IMR-90 (cell line): ENCODE results near the gene TRPM3. TPM values are rescaled to one million over a fixed set of nuclear protein-coding genes. Genes with fewer than 3 reads are reported as not detected.
A peak's percentile ranks its signal among the peaks of the same experiment; 100 is the strongest.

Source experiments
- ATAC-seq: fragments of 200-7000 bp; cut with Tn5 transposase; 2 replicates; pipeline ENCODE4 v1.9.1; 2020; ENCODE audit warnings: low read depth, mild to moderate bottlenecking, moderate library complexity
- BruUV-seq: library from RNA; stranded (reverse); fragments of 400-500 nt; replicated peaks from 2 replicates; lab custom pipeline; 2021; lab: Mats Ljungman, UMichigan
- CTCF ChIA-PET: fragments of 300-600 bp; formaldehyde crosslinking; extraction: SDS; loops from one replicate; lab custom pipeline; 2021; ENCODE audit warnings: antibody characterized with exemption; lab: Yijun Ruan, JAX
- POLR2A ChIA-PET: fragments of 300-600 bp; sonication (Branson Sonifier 250); formaldehyde crosslinking; loops from one replicate; lab custom pipeline; 2022; ENCODE audit warnings: antibody characterized with exemption; ENCODE audit not compliant: unreplicated experiment; lab: Charles Lee
- DNase-seq: peaks from one replicate; pipeline ENCODE4 v3.0.0; 2013
- H2AFZ ChIP-seq: replicated peaks from 2 replicates; pipeline ENCODE3; 2013; ENCODE audit warnings: low read length, mild to moderate bottlenecking; ENCODE audit not compliant: poor library complexity
- H2AK5ac ChIP-seq: 2 replicates; pipeline ENCODE4 v1.6.1; 2013; ENCODE audit warnings: low read depth, low read length, inconsistent platforms
- H2AK9ac ChIP-seq: replicated peaks from 2 replicates; pipeline ENCODE3; 2013; ENCODE audit warnings: mild to moderate bottlenecking, low read depth, low read length, moderate library complexity; ENCODE audit not compliant: poor library complexity
- H2BK120ac ChIP-seq: 2 replicates; pipeline ENCODE4 v1.6.1; 2013; ENCODE audit warnings: low read depth, low read length, inconsistent platforms
- H2BK15ac ChIP-seq: 3 replicates; pipeline ENCODE4 v1.6.1; 2013; ENCODE audit warnings: low read depth, low read length, inconsistent platforms
- H2BK20ac ChIP-seq: 2 replicates; pipeline ENCODE4 v1.6.1; 2013; ENCODE audit warnings: low read depth, mild to moderate bottlenecking, inconsistent platforms, low read length, moderate library complexity
- H2BK5ac ChIP-seq: 2 replicates; pipeline ENCODE4 v1.6.1; 2013; ENCODE audit warnings: mild to moderate bottlenecking, low read depth, low read length, inconsistent platforms; ENCODE audit not compliant: poor library complexity, severe bottlenecking
- H3K14ac ChIP-seq: replicated peaks from 2 replicates; pipeline ENCODE4 v1.6.1; 2013; ENCODE audit warnings: low read depth, low read length, inconsistent platforms
- H3K18ac ChIP-seq: 2 replicates; pipeline ENCODE4 v1.6.1; 2013; ENCODE audit warnings: low read depth, low read length, control low read depth
- H3K23ac ChIP-seq: 2 replicates; pipeline ENCODE4 v1.6.1; 2013; ENCODE audit warnings: low read depth, low read length, inconsistent platforms
- H3K27ac ChIP-seq: 2 replicates; pipeline ENCODE4 v1.5.1; 2013; ENCODE audit warnings: mild to moderate bottlenecking, control low read depth, low read length; ENCODE audit not compliant: insufficient read depth
- H3K27me3 ChIP-seq: 2 replicates; pipeline ENCODE4 v1.6.1; 2013; ENCODE audit warnings: low read length; ENCODE audit not compliant: control insufficient read depth, insufficient read depth
- H3K36me3 ChIP-seq: 2 replicates; pipeline ENCODE4 v1.6.1; 2013; ENCODE audit warnings: low read length, mixed read lengths; ENCODE audit not compliant: control insufficient read depth, insufficient read depth
- H3K4ac ChIP-seq: 2 replicates; pipeline ENCODE4 v1.6.1; 2013; ENCODE audit warnings: low read depth, low read length, inconsistent platforms
- H3K4me1 ChIP-seq: 2 replicates; pipeline ENCODE4 v1.6.1; 2013; ENCODE audit warnings: low read length, mixed read lengths; ENCODE audit not compliant: control insufficient read depth, insufficient read depth
- H3K4me2 ChIP-seq: 2 replicates; pipeline ENCODE4 v1.6.1; 2013; ENCODE audit warnings: low read depth, mild to moderate bottlenecking, control low read depth, low read length, moderate library complexity
- H3K4me3 ChIP-seq: 2 replicates; pipeline ENCODE4 v1.5.1; 2013; ENCODE audit warnings: low read depth, mild to moderate bottlenecking, control low read depth, low read length, moderate library complexity; ENCODE audit not compliant: insufficient read depth
- H3K56ac ChIP-seq: 2 replicates; pipeline ENCODE4 v1.6.1; 2013; ENCODE audit warnings: low read length, inconsistent platforms; ENCODE audit not compliant: insufficient read depth; ENCODE audit errors: extremely low read depth
- H3K79me1 ChIP-seq, 2 experiments: 2 replicates each; pipeline ENCODE4 v1.6.1; 2013; ENCODE audit warnings: low read length in 2 of 2, inconsistent platforms in 1 of 2, low read depth in 1 of 2
- H3K9ac ChIP-seq: 2 replicates; pipeline ENCODE4 v1.6.1; 2013; ENCODE audit warnings: low read depth, low read length, control low read depth
- H3K9me1 ChIP-seq: 2 replicates; pipeline ENCODE4 v1.6.1; 2013; ENCODE audit warnings: low read length, inconsistent platforms; ENCODE audit not compliant: insufficient read depth
- H3K9me3 ChIP-seq: 2 replicates; pipeline ENCODE4 v1.6.1; 2013; ENCODE audit warnings: low read length; ENCODE audit not compliant: control insufficient read depth, insufficient read depth
- H4K20me1 ChIP-seq: 2 replicates; pipeline ENCODE4 v1.6.1; 2013; ENCODE audit warnings: low read length, inconsistent platforms; ENCODE audit not compliant: insufficient read depth
- H4K5ac ChIP-seq: 2 replicates; pipeline ENCODE4 v1.6.1; 2013; ENCODE audit warnings: mild to moderate bottlenecking, low read depth, low read length, control low read depth
- H4K8ac ChIP-seq, 2 experiments: 2 replicates each; pipeline ENCODE4 v1.6.1; 2013; ENCODE audit warnings: low read depth in 2 of 2, low read length in 2 of 2, control low read depth in 1 of 2, inconsistent platforms in 1 of 2
- H4K91ac ChIP-seq: 2 replicates; pipeline ENCODE4 v1.6.1; 2013; ENCODE audit warnings: low read depth, low read length, inconsistent platforms; ENCODE audit not compliant: insufficient read depth
- BHLHE40 ChIP-seq: fragments of 150-350 bp; IDR thresholded peaks from 2 replicates; pipeline ENCODE4 v1.6.1; 2016; ENCODE audit warnings: mild to moderate bottlenecking, low read depth, low read length
- CEBPB ChIP-seq: IDR thresholded peaks from 2 replicates; pipeline ENCODE4 v1.6.1; 2012; ENCODE audit warnings: low read depth, low read length, improper control_type of control experiment
- CHD1 ChIP-seq: IDR thresholded peaks from 2 replicates; pipeline ENCODE4 v1.6.1; 2012; ENCODE audit warnings: low read depth, low read length, improper control_type of control experiment
- CTCF ChIP-seq: conservative IDR thresholded peaks from 2 replicates; pipeline ENCODE4 v1.5.1; 2012; ENCODE audit warnings: mild to moderate bottlenecking, low read depth, low read length, improper control_type of control experiment
- ELK1 ChIP-seq: fragments of 150-350 bp; IDR thresholded peaks from 2 replicates; pipeline ENCODE4 v1.6.1; 2016; ENCODE audit warnings: low read depth, mild to moderate bottlenecking, low read length, moderate library complexity, borderline replicate concordance
- FOS ChIP-seq: fragments of 150-350 bp; IDR thresholded peaks from 2 replicates; pipeline ENCODE4 v1.6.1; 2016; ENCODE audit warnings: low read depth, low read length
- MAFK ChIP-seq: IDR thresholded peaks from 2 replicates; pipeline ENCODE4 v1.6.1; 2012; ENCODE audit warnings: low read depth, low read length, improper control_type of control experiment
- MAZ ChIP-seq: IDR thresholded peaks from 2 replicates; pipeline ENCODE4 v1.6.1; 2012; ENCODE audit warnings: low read depth, mild to moderate bottlenecking, low read length, improper control_type of control experiment, moderate library complexity, borderline replicate concordance
- MXI1 ChIP-seq: IDR thresholded peaks from 2 replicates; pipeline ENCODE4 v1.6.1; 2012; ENCODE audit warnings: low read depth, mild to moderate bottlenecking, low read length, moderate library complexity, borderline replicate concordance
- NFE2L2 ChIP-seq: fragments of 150-350 bp; IDR thresholded peaks from 2 replicates; pipeline ENCODE4 v1.6.1; 2016; ENCODE audit warnings: low read depth, mild to moderate bottlenecking, low read length
- POLR2A ChIP-seq: IDR thresholded peaks from 2 replicates; pipeline ENCODE4 v1.6.1; 2012; ENCODE audit warnings: mild to moderate bottlenecking, low read depth, low read length
- RAD21 ChIP-seq: IDR thresholded peaks from 2 replicates; pipeline ENCODE4 v1.6.1; 2012; ENCODE audit warnings: low read length, improper control_type of control experiment
- RCOR1 ChIP-seq: IDR thresholded peaks from 2 replicates; pipeline ENCODE4 v1.6.1; 2012; ENCODE audit warnings: mild to moderate bottlenecking, low read length, improper control_type of control experiment; ENCODE audit not compliant: insufficient replicate concordance
- RFX5 ChIP-seq: IDR thresholded peaks from 2 replicates; pipeline ENCODE4 v1.8.0; 2012; ENCODE audit warnings: low read depth, mild to moderate bottlenecking, low read length, moderate library complexity
- SMC3 ChIP-seq: fragments of 150-350 bp; IDR thresholded peaks from 2 replicates; pipeline ENCODE4 v1.6.1; 2016; ENCODE audit warnings: low read depth, mild to moderate bottlenecking, antibody characterized with exemption, low read length, moderate library complexity
- USF2 ChIP-seq: fragments of 150-350 bp; IDR thresholded peaks from 2 replicates; pipeline ENCODE4 v1.6.1; 2017; ENCODE audit warnings: mild to moderate bottlenecking, antibody characterized with exemption, low read length, low read depth
- WGBS, 2 experiments: methylation state at CpG; one replicate each; pipeline versions ENCODE4 v1.1.5 to v1.1.7; 2013; ENCODE audit warnings: missing lambda C conversion rate in 2 of 2; ENCODE audit not compliant: insufficient read length in 1 of 2; ENCODE audit errors: extremely low coverage in 2 of 2; 5-methylcytosine and 5-hydroxymethylcytosine counted together
- dilution Hi-C: fragments of 300-500 bp; cut with HindIII; formaldehyde crosslinking; loops from one replicate; pipeline ENCODE4 v1.14.3; 2018; ENCODE audit warnings: low sequenced_read_pairs; ENCODE audit not compliant: unreplicated experiment
- in situ Hi-C: fragments of 300-500 bp; cut with MboI; formaldehyde crosslinking; loops from 3 replicates; pipeline ENCODE4 v1.14.3; 2019; ENCODE audit warnings: low sequenced_read_pairs, inconsistent platforms, mixed read lengths
- intact Hi-C: fragments of 100-400 bp; cut with micrococcal nuclease; formaldehyde crosslinking; loops from 2 replicates; pipeline ENCODE4 v1.10.0; 2022
- polyA plus RNA-seq, 3 experiments: library from polyadenylated mRNA; depleted of rRNA; stranded (reverse); fragments of >200 nt; gene quantifications; 2 replicates each; pipeline ENCODE4 v1.2.3, GENCODE V29; 2012; ENCODE audit warnings: low replicate concordance in 1 of 3
- total RNA-seq: library from RNA; depleted of rRNA; stranded (reverse); fragments of >200 nt; gene quantifications from 2 replicates; pipeline ENCODE4 v1.2.3, GENCODE V29; 2012

TRPM3 gene
- total and polyA plus RNA-seq, 2 of the 4 experiments (the other 2 are of a cell fraction): not detected

GRCh38 chr9:70554881-70555280, 566.5 kb downstream of the TRPM3 start:
- Histone ChIP-seq H3K36me3 (no peaks in the 10 kb centered on the region), H3K27me3 (no peaks in the 10 kb centered on the region), H3K27ac (no peak overlapping the region), H3K79me1 (no peaks in the 10 kb centered on the region), H4K8ac (no peak overlapping the region), H2BK120ac (peak overlapping the region; percentile 60), H4K20me1 (no peaks in the 10 kb centered on the region), H3K4me2 (no peak overlapping the region), H2AK5ac (no peak overlapping the region; the same call in 1 of the 2 replicates), H3K23ac (no peak overlapping the region), H2AFZ (peak overlapping the region; percentile 27), H3K9ac (no peak overlapping the region), H3K9me1 (0 out of 2 replicates have a peak, but pooled peaks cover 3% of the 10 kb centered on the region), H2AK9ac (no peak overlapping the region), H2BK20ac (peak overlapping the region; percentile 37; the same call in 1 of the 2 replicates), H3K9me3 (no peaks in the 10 kb centered on the region), H3K18ac (no peak overlapping the region; the same call in 1 of the 2 replicates), H3K56ac (no peak overlapping the region), H2BK5ac (no peak overlapping the region), H3K4me1 (peaks cover 6% of the 10 kb centered on the region; the same call in 1 of the 2 replicates), H3K4ac (0 out of 2 replicates have a peak overlapping the region, but pooled peaks have one; percentile 26), H2BK15ac (0 out of 3 replicates have a peak overlapping the region, but pooled peaks have one; percentile 52), H3K4me3 (no peak overlapping the region), H3K14ac (no peak overlapping the region), H4K5ac (no peak overlapping the region), H4K91ac (no peak overlapping the region)
- 100% methylated on average over 1 of the region's 2 CpGs; no CpG with 5 or more reads in 1 of the 2 experiments for WGBS, 2 experiments
- in situ Hi-C loops (no loop called here), intact Hi-C loops (no loop called here), dilution Hi-C loops (no loop called here)
- no peak for DNase-seq
- CTCF ChIA-PET: interaction anchor here (1.2 kb wide), 1 partner anchor 48 kb away, joined by 3 read pairs; no protein-coding TSS in a partner anchor
- no peak for ATAC-seq
- POLR2A ChIA-PET: no interaction called here
- TF ChIP-seq POLR2A: no peak
- TF ChIP-seq ELK1: no peak
- no peak for TF ChIP-seq RCOR1
- TF ChIP-seq FOS: no peak
- TF ChIP-seq CTCF: no peak
- TF ChIP-seq MAFK: no peak
- no peak for TF ChIP-seq MAZ
- no peak for TF ChIP-seq SMC3
- no peak for TF ChIP-seq RFX5
- no peak for TF ChIP-seq MXI1
- no peak for TF ChIP-seq CHD1
- TF ChIP-seq CEBPB: no peak
- no peak for TF ChIP-seq RAD21
- no peak for TF ChIP-seq NFE2L2
- no peak for TF ChIP-seq BHLHE40
- no peak for TF ChIP-seq USF2
- BruUV-seq: no TSS peak
